Smooth muscle cell (in vitro differentiated cells): ENCODE results near the gene ZBTB6. TPM values are rescaled to one million over a fixed set of nuclear protein-coding genes. Genes with fewer than 3 reads are reported as not detected.

Experiments
- DNase-seq: peaks from one replicate; lab custom pipeline; 2025; ENCODE audit not compliant: unreplicated experiment; lab: John Stamatoyannopoulos, UW
- H2AFZ ChIP-seq: fragments of 200-600 bp; sonication (generic); 2 replicates; pipeline ENCODE4 v1.6.0; 2016; ENCODE audit warnings: antibody characterized with exemption, low read depth, mild to moderate bottlenecking
- H3F3A ChIP-seq: fragments of 200-600 bp; sonication (generic); 2 replicates; pipeline ENCODE4 v1.6.0; 2017; ENCODE audit warnings: antibody characterized with exemption, low read depth
- H3K27ac ChIP-seq: fragments of 200-600 bp; sonication (generic); 2 replicates; pipeline ENCODE4 v1.5.1; 2016; ENCODE audit warnings: low read depth, mild to moderate bottlenecking
- H3K27me3 ChIP-seq: fragments of 200-600 bp; sonication (generic); 2 replicates; pipeline ENCODE4 v1.6.1; 2016; ENCODE audit warnings: low read depth, mild to moderate bottlenecking
- H3K36me3 ChIP-seq: fragments of 200-600 bp; sonication (generic); 2 replicates; pipeline ENCODE4 v1.5.1; 2016; ENCODE audit warnings: low read depth
- H3K4me1 ChIP-seq: fragments of 200-600 bp; sonication (generic); 2 replicates; pipeline ENCODE4 v1.5.1; 2016; ENCODE audit warnings: low read depth
- H3K4me2 ChIP-seq: fragments of 200-600 bp; sonication (generic); 2 replicates; pipeline ENCODE4 v1.6.0; 2016; ENCODE audit warnings: mild to moderate bottlenecking
- H3K4me3 ChIP-seq: fragments of 200-600 bp; sonication (generic); 2 replicates; pipeline ENCODE4 v1.5.1; 2016; ENCODE audit warnings: mild to moderate bottlenecking
- H3K79me2 ChIP-seq: fragments of 200-600 bp; sonication (generic); 2 replicates; pipeline ENCODE4 v1.6.0; 2016; ENCODE audit warnings: low read depth, mild to moderate bottlenecking
- H3K9ac ChIP-seq: fragments of 200-600 bp; sonication (generic); 2 replicates; pipeline ENCODE4 v1.6.0; 2016; ENCODE audit warnings: low read depth
- H3K9me3 ChIP-seq: fragments of 200-600 bp; sonication (generic); replicated peaks from 2 replicates; pipeline ENCODE4 v1.5.1; 2016; ENCODE audit warnings: low read depth
- H4K20me1 ChIP-seq: fragments of 200-600 bp; sonication (generic); 2 replicates; pipeline ENCODE4 v1.6.0; 2016; ENCODE audit warnings: low read depth
- CTCF ChIP-seq: fragments of 200-600 bp; sonication (generic); IDR thresholded peaks from 2 replicates; pipeline ENCODE4 v1.5.1; 2017; ENCODE audit warnings: borderline replicate concordance, mild to moderate bottlenecking, antibody characterized with exemption; ENCODE audit not compliant: insufficient read depth, poor library complexity, severe bottlenecking
- WGBS: methylation state at CpG from one replicate; pipeline ENCODE4 v1.1.7; 2016; ENCODE audit warnings: low lambda C conversion rate; 5-methylcytosine and 5-hydroxymethylcytosine counted together
- polyA plus RNA-seq: library from polyadenylated mRNA; unstranded; fragments of >200 nt; fragmentation: Nextera tagmentation; extraction: Ambion mirVana; gene quantifications from 2 replicates; pipeline ENCODE4 v1.2.1, GENCODE V29; 2016
- total RNA-seq: library from RNA; depleted of rRNA; stranded (reverse); fragments of >200 nt; gene quantifications from 2 replicates; pipeline ENCODE4 v1.2.3, GENCODE V29; 2014

Gene ZBTB6
- total and polyA plus RNA-seq, 2 experiments from 2014 or later, result 2.7 to 13.2 TPM

- Histone ChIP-seq H3K9ac (no peak overlapping the region), H3K79me2 (peaks cover 74% of the 10 kb centered on the region), H3K4me3 (no peak overlapping the region)
Observed at GRCh38 chr9:122936464-122936863, 23.3 kb upstream of the ZBTB6 start.

GRCh38 chr9:122931226-122932121 is 18.4 kb upstream of the ZBTB6 start, which contains the start of gene ZBTB26:
ZBTB26 (minus strand) TSS chr9:122931512; CDS start chr9:122919934, 11,578 bp downstream.
- no peaks in the 10 kb centered on the region for H3K36me3 ChIP-seq
- H3K27me3 ChIP-seq, result no peaks in the 10 kb centered on the region
- under 1% methylated on average over 48 of the region's 51 CpGs for WGBS

More at GRCh38 chr9:122936464-122936863, 23.3 kb upstream of the ZBTB6 start:
- H3K27me3 ChIP-seq, result no peaks in the 10 kb centered on the region
- H2AFZ ChIP-seq, result no peak overlapping the region
- no peak for TF ChIP-seq CTCF
- H4K20me1 ChIP-seq, result peaks cover 8% of the 10 kb centered on the region
- peaks cover 13% of the 10 kb centered on the region for H3F3A ChIP-seq
- no peak overlapping the region for H3K27ac ChIP-seq
- 97% methylated on average over 5 of the region's 5 CpGs for WGBS
- no peak overlapping the region for H3K4me2 ChIP-seq
- H3K36me3 ChIP-seq, result no peaks in the 10 kb centered on the region
- no peaks in the 10 kb centered on the region for H3K9me3 ChIP-seq
- peaks cover 11% of the 10 kb centered on the region for H3K4me1 ChIP-seq
- no peak for DNase-seq

GRCh38 chr9:122930541-122931225 is 17.6 kb upstream of the ZBTB6 start:
- no peak for DNase-seq
- Histone ChIP-seq H3K4me1 (peaks cover 19% of the 10 kb centered on the region), H4K20me1 (peaks cover 9% of the 10 kb centered on the region), H2AFZ (peak overlapping the region; percentile 95), H3K27ac (peak overlapping the region; percentile 69), H3K79me2 (peaks cover 92% of the 10 kb centered on the region), H3K4me3 (peak overlapping the region; percentile 95), H3K27me3 (no peaks in the 10 kb centered on the region), H3K9ac (peak overlapping the region; percentile 89), H3K36me3 (no peaks in the 10 kb centered on the region), H3K4me2 (peak overlapping the region; percentile 97), H3F3A (no peaks in the 10 kb centered on the region), H3K9me3 (no peaks in the 10 kb centered on the region)
- 39% methylated on average over 9 of the region's 10 CpGs for WGBS
- no peak for TF ChIP-seq CTCF

More at GRCh38 chr9:122931226-122932121, 18.4 kb upstream of the ZBTB6 start, which contains the start of gene ZBTB26:
- DNase-seq, result peak; percentile 78
- Histone ChIP-seq H3K4me3 (peak within 1 kb of the TSS; percentile 95), H3K79me2 (peaks cover 91% of the 10 kb centered on the region), H3K27ac (peak within 1 kb of the TSS; percentile 69), H3F3A (no peaks in the 10 kb centered on the region), H3K9ac (peak within 1 kb of the TSS; percentile 89), H2AFZ (peak within 1 kb of the TSS; percentile 95), H3K4me1 (peaks cover 19% of the 10 kb centered on the region), H4K20me1 (peaks cover 6% of the 10 kb centered on the region), H3K4me2 (peak within 1 kb of the TSS; percentile 97), H3K9me3 (no peaks in the 10 kb centered on the region)
- TF ChIP-seq CTCF, result no peak
